HG03064 (cell line): ENCODE measurements around the gene MAPK8IP2.
"Not testable (repeated sequence)": the region's sequence is repeated elsewhere in the genome, so short reads cannot be mapped to it uniquely, and the experiment has no call there.

Source experiments
- ATAC-seq: cut with Tn5 transposase; IDR thresholded peaks from one replicate; pipeline ENCODE4 v1.9.1; 2021; ENCODE audit warnings: low read depth; ENCODE audit not compliant: unreplicated experiment

MAPK8IP2 gene

GRCh38 chr22:50611341-50612060, 10.9 kb downstream of the MAPK8IP2 start:
- no peak for ATAC-seq

- no peak for ATAC-seq
Measured at GRCh38 chr22:50612168-50612527, 11.6 kb downstream of the MAPK8IP2 start.

DNA sequence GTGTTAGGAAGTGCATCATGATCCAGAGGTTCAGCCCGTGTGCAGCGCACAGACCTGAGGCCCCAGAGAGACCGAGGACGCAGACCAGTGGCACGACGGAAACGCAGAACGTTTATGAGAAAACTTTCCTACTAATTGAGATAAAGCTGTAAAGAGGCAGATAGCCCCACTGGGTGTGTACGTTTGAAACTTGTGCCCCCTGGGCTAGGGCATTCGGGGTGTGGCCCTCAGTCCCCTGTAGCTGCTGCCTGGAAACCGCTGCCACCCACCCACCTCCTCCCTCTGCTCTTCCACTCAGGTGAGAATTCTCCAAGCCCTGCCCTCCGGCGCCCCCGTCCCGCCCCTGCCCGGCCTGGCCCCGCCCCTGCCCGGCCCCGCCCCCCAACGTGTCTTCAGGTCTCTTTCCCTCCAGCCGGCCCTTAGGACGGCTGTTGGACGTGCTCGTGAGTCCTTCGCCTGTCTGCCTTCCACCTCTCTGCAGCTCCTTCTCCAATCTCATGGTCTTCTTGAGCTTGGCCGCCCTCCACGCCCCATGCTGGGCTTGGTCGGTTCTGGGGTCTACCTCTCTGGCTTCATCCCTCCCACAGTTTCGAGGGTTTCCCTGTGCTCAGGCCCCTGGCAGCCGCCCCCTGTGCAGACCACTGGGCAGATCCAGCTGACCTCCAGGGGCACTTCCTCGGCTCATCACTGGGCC, 12.1 kb downstream of the MAPK8IP2 start:
- no peak for ATAC-seq

DNA sequence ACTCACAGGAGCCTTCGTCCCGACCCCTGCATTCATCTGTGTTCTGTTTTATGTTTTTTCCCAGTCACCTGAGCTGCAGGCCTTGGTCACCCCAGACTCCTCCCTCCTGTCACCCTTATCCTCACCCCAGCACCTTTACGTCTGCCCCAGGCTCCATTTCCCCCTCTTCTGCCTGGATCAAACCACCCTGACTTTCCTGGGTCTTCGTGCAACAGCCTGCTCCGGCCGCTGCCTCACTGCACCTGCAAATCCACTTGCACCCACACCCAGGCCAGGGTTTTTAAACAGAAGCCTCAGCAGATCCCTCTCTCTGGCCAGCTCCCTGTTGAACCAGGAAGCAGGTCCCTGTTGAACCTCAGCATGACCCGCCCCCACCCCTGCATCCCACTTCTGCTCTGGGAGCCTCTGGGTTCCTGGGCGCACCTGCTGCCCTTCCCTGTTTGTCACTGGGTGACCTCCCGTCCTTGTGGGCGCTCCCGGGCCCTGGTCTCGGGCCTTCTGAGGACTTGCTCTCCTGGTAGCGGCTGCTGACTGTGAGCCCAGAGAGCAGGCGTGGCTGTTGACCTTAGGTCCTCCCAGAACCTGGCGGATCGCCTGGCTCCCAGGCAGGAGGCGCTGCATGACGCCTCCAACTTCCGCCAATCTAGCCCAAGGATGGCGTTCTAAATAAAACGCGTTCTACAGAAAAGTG, 12.8 kb downstream of the MAPK8IP2 start:
- ATAC-seq, result no peak

GRCh38 chr22:50614296-50614695, 13.7 kb downstream of the MAPK8IP2 start:
- ATAC-seq, result not testable (repeated sequence)

DNA sequence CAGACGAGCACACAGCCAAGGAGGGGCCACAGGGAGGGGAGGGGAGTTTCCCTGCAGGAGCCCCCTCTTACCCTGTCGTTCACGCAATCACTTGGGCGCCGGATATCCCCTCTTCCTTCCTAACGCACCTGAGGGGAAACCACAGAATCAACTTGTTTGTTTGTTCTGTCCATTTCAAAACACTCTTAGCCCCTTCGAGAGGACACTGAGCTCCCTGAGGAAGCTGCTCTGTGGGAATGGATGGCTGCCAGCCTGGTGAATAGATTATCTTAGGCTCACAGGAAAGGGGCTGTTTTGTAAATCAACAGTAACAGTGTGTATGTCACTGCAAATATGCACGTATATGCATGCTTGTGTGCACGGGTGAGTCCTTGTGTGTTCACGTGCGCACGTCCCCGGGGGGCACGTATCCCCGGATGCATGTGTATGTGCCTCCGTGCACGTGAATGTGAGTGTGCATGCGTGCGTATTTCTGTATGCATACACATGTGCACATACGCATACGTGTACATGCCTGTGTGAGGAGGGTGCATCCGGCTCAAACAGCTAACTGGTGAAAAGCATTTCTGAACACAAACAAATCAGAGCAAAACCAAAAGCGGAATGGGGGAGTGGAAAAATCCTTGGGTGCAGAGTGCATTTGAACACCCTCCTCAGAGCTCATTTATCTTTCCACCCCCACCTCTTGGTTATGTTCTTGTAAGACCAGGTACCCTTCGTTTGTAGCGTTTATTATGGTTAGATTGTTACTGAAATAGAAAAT, 20.2 kb downstream of the MAPK8IP2 start:
- no peak for ATAC-seq

DNA sequence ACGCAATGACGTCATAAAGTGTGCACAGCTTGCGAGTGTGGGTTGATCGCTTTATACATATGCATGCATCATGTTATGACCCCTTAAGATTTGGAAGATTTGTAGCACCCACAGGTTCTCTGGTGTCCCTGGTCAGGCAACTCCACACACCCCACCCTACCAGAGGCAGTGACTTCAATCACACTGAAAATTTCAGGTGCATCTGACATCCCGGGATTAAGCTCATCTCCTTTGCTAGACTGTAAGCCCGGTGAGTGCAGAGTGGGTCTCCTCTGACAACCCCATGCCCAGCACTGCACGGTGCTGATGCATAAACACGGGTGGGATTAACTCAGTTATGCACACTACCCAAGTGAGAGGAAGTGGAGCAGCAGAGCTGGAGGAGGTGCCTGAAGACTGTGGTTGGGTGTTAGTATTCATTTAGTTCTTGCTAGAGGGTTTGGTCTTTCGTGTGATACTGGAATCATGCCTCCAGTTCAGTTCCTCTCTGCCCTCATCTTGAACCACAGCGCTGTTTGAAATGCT, 20.8 kb downstream of the MAPK8IP2 start:
- ATAC-seq, result no peak

GRCh38 chr22:50621948-50622722, 21.5 kb downstream of the MAPK8IP2 start:
- no peak for ATAC-seq

- no peak for ATAC-seq
Measured at GRCh38 chr22:50622723-50623327, 22.2 kb downstream of the MAPK8IP2 start.

DNA sequence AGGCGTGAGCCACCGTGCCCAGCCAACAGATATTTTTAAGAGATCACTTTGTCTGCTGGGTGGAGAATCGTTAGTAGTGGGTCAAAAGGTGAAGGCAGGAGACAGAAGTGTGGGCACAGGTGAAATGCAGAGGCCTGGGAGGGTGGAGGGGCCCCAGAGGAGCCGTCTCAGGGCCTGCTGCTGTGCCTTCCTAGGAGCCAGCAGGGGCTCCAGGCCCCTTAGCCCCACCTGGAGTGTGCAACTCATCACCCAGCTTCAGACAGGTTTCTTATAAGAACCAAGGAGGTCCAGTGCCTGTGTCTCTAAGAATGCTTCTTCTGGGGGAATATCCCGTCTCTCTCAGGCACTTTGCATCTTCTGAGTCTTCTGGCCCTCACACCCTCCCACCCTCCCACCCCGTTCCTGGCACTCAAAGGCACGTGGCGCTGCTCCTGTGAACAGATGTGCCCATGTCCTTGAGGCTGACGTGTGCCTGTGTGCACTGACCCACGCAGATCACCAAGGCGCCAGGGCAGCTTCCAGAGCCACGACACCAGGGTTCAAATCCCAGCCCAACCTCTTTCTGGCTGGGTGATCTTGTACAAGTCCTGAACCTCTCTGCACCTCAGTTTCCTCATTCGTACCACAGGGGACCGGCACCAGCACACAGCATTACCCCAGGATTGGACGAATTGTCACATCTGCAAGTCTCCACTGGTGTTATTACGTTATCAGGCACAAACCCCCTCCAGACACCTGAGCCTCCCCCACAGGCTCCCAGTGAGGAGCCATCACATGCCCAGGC, 23.9 kb downstream of the MAPK8IP2 start:
- ATAC-seq, result no peak

DNA sequence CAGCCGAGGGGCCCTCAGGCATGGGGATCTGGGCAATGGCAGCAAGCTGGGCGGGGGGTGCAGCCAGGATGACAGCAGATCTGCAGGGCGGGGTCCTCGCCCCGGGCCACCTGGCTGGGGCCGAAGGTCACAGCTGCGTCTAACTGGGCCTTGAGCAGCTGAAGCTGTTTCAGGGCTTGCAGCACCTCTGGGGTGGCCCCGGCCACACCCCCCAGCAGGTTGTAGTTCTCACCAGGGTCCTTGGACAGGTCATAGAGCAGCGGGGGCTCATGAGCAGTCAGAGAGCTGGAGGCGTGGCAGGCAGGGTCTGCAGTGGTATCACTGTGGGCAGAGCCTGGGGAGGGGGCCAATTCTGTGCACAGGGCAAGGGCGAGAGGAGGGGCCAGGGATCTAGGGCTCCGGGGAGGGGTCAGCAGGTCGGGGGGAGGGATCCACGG, 24.6 kb downstream of the MAPK8IP2 start:
- no peak for ATAC-seq

DNA sequence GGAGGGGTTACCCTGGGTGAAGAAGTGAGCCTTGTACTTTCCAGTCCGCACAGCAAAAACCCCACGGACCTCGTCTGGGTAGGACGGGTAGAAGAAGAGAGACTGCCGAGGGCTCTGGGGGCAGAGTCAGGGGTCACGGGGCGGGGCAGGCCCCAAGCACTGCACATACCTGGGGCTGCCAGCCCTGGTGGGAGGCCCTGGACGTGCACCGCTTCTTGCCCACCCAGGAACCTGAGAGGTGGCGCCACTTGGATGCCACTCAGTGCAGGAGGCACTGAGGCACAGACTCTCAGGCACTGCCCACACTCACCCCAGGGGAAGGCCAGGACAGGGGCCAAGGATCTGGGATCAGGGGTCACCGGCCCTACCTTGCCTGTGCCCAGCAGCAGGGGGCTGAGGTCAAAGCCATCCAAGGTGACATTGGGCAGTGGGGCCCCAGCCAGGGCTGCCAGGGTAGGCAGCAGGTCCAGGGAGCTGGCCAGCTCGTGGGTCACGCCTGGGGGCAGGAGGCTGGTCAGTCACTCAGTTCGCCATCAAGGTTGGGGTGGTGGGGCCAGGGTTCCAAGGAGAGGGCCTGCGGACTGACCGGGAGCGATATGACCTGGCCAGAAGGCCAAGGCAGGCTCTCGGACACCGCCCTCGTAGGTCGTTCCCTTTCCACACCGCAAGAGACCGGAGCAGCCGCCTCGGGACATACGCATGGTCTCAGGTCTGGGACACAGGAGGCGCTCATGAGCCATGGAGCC, 25.1 kb downstream of the MAPK8IP2 start:
- no peak for ATAC-seq

GRCh38 chr22:50626314-50626849, 25.8 kb downstream of the MAPK8IP2 start:
- no peak for ATAC-seq

GRCh38 chr22:50626850-50627641, 26.5 kb downstream of the MAPK8IP2 start:
- ATAC-seq, result no peak

DNA sequence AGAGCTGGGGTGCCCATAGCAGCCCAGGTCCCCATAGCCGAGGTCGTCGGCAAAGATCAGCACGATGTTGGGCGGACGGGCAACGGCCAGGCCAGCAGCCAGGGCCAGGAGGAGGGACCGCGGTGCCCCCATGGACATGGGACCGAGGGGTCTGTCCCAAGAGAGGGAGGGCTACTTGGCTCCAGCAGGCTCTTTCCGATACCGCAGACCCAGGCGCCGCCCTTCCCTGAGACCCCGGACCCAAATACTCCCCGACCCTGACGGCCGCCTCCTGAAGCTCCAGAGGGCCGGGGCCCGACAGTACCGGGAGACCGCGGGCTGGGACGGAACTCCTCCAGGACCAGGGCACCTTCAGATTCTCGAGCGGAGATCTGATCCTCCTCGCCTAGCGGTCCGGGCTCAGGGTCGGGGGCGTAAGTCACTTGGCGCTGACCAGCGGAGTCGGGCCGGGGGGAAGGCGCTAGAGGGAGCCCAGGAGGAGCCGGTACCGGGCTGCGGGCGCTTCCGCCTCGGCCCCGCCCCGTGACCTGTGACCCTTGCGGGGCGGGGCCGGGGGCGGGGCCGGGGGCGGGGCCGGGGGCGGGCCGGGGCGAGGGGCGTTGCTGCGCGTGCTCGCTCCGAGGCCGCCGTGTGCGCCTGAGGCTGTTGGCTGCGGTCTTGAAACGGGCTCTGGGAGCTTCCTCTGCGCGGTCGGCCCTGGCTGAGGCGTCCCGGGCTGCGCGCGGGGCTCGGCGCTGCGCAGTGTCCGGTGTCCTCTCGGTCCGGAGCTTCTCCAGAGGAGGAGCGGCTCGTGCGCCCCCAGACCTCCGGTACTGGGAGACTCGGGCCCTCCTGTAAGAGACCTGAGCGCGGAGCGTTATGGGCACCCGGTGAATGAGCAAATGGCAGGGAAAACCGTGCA, 27.3 kb downstream of the MAPK8IP2 start, which contains the start of gene ARSA:
Gene ARSA, minus strand, starts transcription at position 511 of the 901 bp plus-strand sequence. Its CDS starts 373 bp downstream, at position 138.
- peak; percentile 59 for ATAC-seq
